ENCODE data around the gene TMEM52B.
"Not testable (repeated sequence)": the region's sequence is repeated elsewhere in the genome, so short reads cannot be mapped to it uniquely, and the experiment has no call there.

TMEM52B gene

GRCh38 chr12:10171973-10172728, 6.7 kb upstream of the TMEM52B start, which contains the start of gene OLR1:
Gene OLR1, minus strand, starts transcription at chr12:10172132. Its CDS starts 55 bp downstream, at chr12:10172077.
- no peak for DNase-seq

GRCh38 chr12:10174986-10175614, 3.7 kb upstream of the TMEM52B start:
- no peak for DNase-seq

DNA sequence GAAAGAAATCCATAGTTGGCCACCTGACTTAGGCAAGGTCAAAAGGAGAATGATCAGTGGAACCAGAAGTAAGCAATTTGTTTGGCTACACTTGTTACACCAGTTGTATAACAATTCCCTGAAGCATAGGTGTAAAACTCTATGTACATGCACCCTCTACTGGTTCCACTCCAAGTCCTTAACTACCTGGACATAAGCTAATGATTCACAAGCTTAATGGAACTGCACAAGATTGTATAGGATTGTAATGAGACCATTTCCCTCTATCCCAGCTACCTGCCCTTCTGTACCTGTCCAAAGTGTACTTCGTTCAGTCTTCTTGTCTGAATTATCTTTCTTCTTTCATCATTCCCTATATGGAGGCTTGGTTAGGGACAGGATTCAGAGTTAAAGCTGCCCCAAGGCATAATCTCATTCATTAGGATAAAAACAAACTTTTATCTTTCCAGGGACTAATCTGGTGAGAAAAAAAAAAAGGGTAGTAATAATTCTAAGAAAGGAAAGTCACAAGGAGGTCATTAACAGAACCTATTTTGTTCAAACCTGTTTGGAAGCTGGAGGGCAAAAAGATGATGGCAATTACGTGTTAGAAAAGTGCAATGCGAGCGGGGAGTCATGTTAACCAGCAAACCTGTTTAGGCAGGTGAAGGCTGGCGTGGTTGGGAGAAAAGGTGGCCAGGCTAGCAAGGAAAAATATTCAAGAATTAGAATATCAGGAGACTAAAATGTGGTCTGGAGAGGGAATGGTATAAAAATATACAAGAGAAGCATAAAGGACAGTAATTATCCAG, 2.8 kb upstream of the TMEM52B start:
- DNase-seq, result no peak

DNA sequence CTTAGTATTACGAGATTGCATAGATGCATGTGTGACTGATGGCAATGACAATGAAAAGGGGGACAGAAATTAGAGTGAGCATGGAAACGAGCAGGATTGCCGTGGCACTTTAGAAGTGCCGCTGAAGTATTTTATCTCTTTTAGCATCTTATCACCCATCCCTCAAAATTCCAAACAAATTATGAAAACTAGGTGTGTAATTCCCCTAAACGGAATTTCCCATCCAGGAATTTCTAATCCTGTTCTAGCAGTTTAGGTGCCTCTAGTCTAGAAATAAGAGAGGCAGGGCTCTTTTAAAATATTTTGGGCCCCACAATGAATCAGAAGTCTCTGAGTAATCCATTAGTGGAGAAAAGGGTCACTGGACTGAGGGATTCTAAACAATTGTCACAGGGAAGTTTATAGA, 947 bp downstream of the TMEM52B start:
- no peak for DNase-seq

DNA sequence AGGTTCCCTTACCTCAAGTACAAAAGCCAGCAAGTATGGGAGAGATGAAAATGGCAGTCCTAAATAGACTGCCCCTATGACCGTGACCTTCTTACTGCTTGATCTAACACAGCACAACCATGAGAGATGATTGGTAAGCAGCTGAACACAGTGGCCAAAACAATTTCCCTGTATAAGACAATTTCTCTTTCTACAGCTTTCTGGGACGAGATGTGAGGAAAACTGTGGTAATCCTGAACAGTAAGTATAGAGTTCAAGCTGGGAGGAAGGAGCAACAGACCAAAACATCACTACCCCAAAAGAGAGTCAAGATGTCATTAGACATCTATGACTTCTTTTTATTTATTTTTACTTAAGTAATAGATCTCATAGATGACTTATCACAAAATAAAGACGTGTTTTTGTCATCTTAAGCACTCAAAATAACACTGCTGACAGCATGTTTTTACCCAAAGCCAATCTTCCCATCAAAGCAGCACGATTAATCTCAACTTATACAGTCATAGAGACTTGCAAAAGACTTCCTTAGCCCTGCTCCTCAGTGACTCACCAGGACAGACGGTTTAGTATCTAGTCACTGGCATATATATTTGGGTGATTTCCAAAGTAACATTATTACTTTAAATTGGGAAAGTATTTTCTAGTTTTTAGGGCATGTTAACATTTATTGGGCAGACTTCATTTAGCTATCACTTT, 3.7 kb downstream of the TMEM52B start:
- no peak for DNase-seq

DNA sequence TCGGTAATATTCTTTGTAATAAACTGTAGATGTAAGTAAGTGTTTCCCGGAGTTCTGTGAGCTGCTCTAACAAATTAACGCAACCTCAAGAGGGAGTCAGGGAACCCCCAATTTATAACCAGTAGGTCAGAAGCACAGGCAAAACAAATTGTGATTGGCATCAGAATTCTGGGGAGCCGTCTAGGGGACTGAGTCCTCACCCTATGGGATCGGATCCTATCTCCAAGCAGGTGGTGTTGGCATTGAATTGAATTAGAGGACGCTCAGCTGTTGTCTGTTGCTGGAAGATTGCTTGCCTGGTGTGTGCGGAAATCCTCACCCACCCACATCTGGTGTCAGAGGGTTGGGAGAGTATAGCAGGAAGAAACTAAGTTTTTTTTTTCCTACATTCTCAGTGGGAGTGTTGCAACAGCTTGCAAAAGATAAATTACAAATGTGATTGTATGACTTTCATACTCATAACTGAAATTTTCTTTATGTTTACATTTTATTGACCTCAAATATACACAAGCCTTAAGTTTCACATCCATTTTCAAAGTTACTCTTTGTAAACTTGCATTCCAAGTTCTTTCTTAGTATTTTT, 5.5 kb downstream of the TMEM52B start:
- DNase-seq, result no peak

DNA sequence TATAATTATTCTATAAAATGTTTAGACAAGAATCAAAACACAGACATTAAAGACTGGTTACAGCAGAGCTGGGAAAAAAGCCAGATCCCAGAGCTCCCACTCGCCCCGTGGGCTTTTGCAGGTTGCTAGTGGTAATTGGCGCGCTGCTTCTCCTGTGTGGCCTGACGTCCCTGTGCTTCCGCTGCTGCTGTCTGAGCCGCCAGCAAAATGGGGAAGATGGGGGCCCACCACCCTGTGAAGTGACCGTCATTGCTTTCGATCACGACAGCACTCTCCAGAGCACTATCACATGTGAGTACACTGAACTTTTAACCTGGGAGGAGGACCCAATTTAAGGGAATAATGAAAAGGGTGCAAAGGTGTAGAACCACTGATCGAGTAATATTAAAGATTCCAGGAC, 7.5 kb downstream of the TMEM52B start:
- no peak for DNase-seq

DNA sequence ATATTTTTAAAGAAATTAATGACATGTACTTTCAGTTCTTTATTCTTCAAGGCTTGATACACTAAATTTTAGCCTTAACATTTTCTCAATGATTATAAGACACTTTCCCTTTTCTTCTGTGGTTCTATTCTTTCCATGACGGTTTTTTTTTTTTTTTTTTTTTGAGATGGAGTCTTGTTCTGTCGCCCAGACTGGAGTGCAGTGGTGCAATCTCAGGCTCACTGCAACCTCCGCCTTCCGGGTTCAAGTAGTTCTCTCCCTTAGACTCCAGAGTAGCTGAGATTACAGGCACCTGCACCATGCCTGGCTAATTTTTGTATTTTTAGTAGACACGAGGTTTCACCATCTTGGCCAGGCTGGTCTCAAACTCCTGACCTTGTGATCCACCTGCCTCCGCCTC, 8.1 kb downstream of the TMEM52B start:
- DNase-seq, result not testable (repeated sequence)

DNA sequence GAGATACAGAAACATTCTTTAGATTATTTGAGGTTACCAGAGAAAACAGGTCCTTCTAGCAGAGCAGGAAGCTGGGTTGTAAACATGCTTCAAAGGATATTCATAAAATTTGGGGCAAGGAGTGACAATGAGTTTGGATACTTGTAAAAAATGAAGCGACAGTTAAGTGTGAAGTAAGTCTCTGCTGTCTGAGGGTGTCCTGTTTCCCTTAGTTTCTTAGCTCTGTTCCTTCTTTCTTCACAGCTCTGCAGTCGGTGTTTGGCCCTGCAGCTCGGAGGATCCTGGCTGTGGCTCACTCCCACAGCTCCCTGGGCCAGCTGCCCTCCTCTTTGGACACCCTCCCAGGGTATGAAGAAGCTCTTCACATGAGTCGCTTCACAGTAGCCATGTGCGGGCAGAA, 10.8 kb downstream of the TMEM52B start:
- DNase-seq, result no peak

DNA sequence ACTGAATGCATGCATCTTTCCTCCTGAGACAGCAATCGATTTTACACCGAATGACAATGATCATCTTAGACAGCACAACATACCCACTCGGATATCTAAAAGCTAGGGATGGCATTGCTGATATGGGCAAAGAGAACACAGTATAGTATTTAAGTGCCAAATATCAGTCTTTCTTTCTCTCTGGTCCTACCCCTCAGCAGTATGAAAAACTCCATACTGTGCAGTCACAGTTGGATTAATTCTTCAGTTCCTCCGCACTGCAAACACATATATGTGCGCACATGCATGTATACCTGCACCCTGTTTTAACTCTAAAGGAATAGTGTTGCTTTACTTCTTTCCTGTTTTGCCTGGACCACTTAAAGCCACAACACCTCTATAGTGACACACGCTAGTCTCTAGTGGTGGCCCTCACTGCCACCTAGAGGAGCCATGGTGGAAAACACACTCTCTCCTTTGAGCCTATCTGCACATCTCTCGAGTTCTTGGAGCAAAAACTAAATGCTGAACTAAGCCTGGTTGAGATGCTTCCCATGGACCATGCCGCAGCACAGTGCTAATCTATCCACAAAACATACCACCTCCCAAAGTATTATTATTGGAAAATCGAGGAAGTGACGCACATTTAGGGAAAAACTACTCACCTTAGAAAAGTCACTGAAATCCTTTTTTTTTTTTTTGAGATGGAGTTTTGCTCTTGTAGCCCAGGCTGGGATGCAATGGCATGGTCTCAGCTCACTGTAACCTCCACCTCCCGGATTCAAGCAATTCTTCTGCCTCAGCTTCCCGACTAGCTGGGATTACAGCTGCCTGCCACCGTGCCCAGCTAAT, 11.9 kb downstream of the TMEM52B start:
- peak; percentile 44 for DNase-seq

DNA sequence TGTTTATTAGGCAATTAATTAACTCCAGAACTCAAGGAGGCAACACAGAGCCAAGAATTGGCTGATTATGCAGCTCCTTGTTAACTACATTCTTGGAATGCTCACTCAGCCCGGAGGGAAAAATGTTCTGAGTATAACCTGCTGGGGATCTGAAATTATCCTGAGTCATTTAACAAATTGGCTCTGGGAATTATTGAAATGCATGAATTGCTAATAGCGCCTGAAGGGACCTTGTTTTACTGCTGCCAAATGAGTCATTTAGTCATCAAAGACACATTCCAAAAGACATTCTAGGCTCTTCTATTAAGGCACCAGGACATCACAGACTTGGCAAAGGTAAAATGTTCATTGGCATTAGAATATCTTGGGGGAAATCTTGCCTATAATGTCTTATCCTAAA, 13.0 kb downstream of the TMEM52B start:
- no peak for DNase-seq

GRCh38 chr12:10194160-10194670, 15.4 kb downstream of the TMEM52B start:
- no peak for DNase-seq

DNA sequence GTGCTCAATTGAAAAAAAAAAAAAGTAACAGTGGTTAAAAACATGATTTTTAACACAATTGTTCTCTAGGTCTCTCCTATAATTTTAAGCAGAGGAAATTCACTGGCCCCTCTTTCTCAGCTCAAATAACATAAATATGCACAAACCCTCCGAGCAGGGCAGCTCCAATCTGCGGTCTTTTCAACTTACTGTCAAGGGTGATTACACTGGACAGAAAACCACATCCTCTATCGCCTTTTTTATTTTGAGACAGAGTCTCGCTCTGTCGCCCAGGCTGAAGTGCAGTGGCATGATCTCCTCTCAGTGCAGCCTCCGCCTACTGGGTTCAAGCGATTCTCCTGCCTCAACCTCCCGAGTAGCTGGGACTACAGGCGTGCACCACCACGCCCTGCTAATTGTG, 17.4 kb downstream of the TMEM52B start:
- no peak for DNase-seq

- DNase-seq, result no peak
Observed at GRCh38 chr12:10197879-10198278, 19.0 kb downstream of the TMEM52B start.

DNA sequence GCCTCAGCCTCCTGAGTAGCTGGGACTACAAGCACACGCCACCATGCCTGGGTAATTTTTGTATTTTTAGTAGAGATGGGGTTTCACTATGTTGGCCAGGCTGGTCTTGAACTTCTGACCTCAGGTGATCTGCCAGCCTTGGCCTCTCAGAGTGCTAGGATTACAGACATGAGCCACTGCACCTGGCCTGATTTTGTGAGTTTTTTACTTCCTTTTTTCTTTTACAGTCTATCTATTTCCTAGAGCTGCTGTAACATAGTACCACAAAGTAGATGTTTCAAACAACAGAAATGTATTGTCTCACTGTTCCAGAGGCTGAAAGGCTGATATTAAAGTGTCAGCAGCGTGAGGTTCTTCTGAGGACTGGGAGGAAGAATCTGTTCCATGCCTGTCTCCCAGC, 25.7 kb downstream of the TMEM52B start:
- not testable (repeated sequence) for DNase-seq

DNA sequence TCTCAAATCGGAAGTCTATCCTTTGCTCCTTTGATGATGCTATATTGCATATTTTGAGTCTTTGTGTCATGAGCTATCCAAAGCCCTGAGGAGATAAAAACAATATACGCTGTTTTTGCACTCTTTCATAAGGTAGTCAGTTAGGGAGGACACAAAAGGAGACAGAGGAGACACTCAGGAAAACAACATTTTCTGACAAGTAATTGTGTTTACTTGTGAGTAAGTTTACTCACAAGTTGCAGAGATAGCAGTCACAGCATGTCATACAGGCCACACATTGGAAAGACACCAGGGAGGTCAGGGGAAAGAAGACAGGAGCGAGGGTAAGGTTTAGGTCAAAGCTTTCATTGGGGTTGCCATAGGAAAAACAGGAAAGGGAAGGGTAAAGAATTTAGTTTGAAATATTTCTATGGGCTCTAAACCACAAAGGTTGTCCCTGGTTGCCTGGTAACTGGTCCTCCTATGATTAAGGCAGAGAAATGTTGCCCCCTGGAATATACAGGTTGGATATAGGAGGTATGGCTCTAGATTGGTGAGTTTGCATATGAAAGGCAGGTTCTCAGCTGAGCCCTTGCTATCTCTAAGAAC, 26.5 kb downstream of the TMEM52B start:
- DNase-seq, result no peak

GRCh38 chr12:10207136-10207535, 28.3 kb downstream of the TMEM52B start:
- no peak for DNase-seq

- no peak for DNase-seq
Observed at GRCh38 chr12:10210225-10210624, 31.4 kb downstream of the TMEM52B start.

GRCh38 chr12:10211101-10211939, 32.5 kb downstream of the TMEM52B start:
- DNase-seq, result no peak
